Breast epithelium (tissue), 4 donors: ENCODE data around the gene FZD4. TPM values are rescaled to one million over a fixed set of nuclear protein-coding genes. Genes with fewer than 3 reads are reported as not detected.
A peak's percentile ranks its signal among the peaks of the same experiment; 100 is the strongest.
"Not testable (repeated sequence)": the region's sequence is repeated elsewhere in the genome, so short reads cannot be mapped to it uniquely, and the experiment has no call there.

Source experiments
- DNase-seq, 2 donors: peaks; one replicate each; pipeline ENCODE4 v3.0.0-alpha.2; 2019; ENCODE audit warnings: low spot score in 2 of 2
- H3K27ac ChIP-seq, 2 donors: fragments of 200-600 bp; sonication (generic) in 1 of 2; one replicate each; pipeline ENCODE4 v1.5.1; 2016 to 2019; ENCODE audit warnings: mild to moderate bottlenecking in 1 of 2
- H3K27me3 ChIP-seq, 2 donors: fragments of 200-600 bp; sonication (generic) in 1 of 2; one replicate each; pipeline versions ENCODE4 v1.5.1 to v1.6.0; 2017 to 2019; ENCODE audit warnings: control low read depth in 1 of 2, mild to moderate bottlenecking in 1 of 2
- H3K36me3 ChIP-seq: fragments of 200-600 bp; one replicate; pipeline ENCODE4 v1.5.1; 2019
- H3K4me1 ChIP-seq, 2 donors: fragments of 200-600 bp; sonication (generic); one replicate each; pipeline ENCODE4 v1.5.1; 2016 to 2019; ENCODE audit warnings: control low read depth in 1 of 2
- H3K4me3 ChIP-seq, 3 donors: fragments of 200-600 bp; sonication (generic); 1 replicate in 2 of 3; 2 replicates in 1 of 3; pipeline ENCODE4 v1.5.1; 2016 to 2019; ENCODE audit warnings: mild to moderate bottlenecking in 3 of 3, moderate library complexity in 2 of 3
- H3K9me3 ChIP-seq, 2 donors: fragments of 200-600 bp; sonication (generic) in 1 of 2; one replicate each; pipeline ENCODE4 v1.5.1; 2016 to 2019; ENCODE audit warnings: control low read depth in 1 of 2
- CTCF ChIP-seq, 3 donors: fragments of 450-650 bp; IDR thresholded peaks; one replicate each; pipeline ENCODE4 v1.5.1; 2016 to 2017; ENCODE audit warnings: antibody characterized with exemption in 3 of 3, mild to moderate bottlenecking in 3 of 3, moderate library complexity in 3 of 3
- POLR2A ChIP-seq: fragments of 450-650 bp; IDR thresholded peaks from one replicate; pipeline ENCODE4 v1.6.1; 2016; ENCODE audit warnings: antibody characterized with exemption, mild to moderate bottlenecking, moderate library complexity
- POLR2AphosphoS5 ChIP-seq, 3 donors: sonication (generic); formaldehyde crosslinking; IDR thresholded peaks; one replicate each; pipeline ENCODE4 v1.6.1; 2017; ENCODE audit warnings: antibody characterized with exemption in 3 of 3
- intact Hi-C: fragments of 100-400 bp; cut with DNase I; formaldehyde crosslinking; loops from one replicate; pipeline ENCODE4 v1.15.1; 2023; ENCODE audit warnings: low total_unique reads
- total RNA-seq, 3 donors: library from RNA; depleted of rRNA; stranded (reverse); fragments of >200 nt; gene quantifications; one replicate each; pipeline ENCODE4 v1.1.0, GENCODE V29; 2016

Gene FZD4
- total RNA-seq, 3 donors from 2014 or later, result 44.5 to 408 (median 72.8) TPM

GRCh38 chr11:86919557-86920210 is 35.5 kb downstream of the FZD4 start:
- Histone ChIP-seq H3K4me1 (no peaks in the 10 kb centered on the region), H3K27ac (peak overlapping the region; percentile 13 to 48), H3K4me3 (no peak overlapping the region), H3K9me3 (no peaks in the 10 kb centered on the region), H3K27me3 (no peaks in the 10 kb centered on the region), H3K36me3 (no peaks in the 10 kb centered on the region)
- TF ChIP-seq POLR2A (no peak), CTCF (IDR thresholded peaks at IDR 0.05) (peak; percentile 43 to 66 (median 62))
- intact Hi-C loops, result no loop called here
- no peak for DNase-seq

GRCh38 chr11:86918973-86919372 is 36.2 kb downstream of the FZD4 start:
- intact Hi-C loops, result no loop called here
- Histone ChIP-seq H3K27me3 (no peaks in the 10 kb centered on the region), H3K36me3 (no peaks in the 10 kb centered on the region), H3K4me3 (no peak overlapping the region), H3K27ac (peak overlapping the region; percentile 33 to 48), H3K4me1 (no peaks in the 10 kb centered on the region), H3K9me3 (no peaks in the 10 kb centered on the region)
- DNase-seq, result no peak
- TF ChIP-seq POLR2AphosphoS5 (IDR thresholded peaks at IDR 0.05), result no peak
- no peak for TF ChIP-seq CTCF (IDR thresholded peaks at IDR 0.05)
- TF ChIP-seq POLR2A, result no peak

- H3K9me3 ChIP-seq, result no peaks in the 10 kb centered on the region
- H3K27ac ChIP-seq, result peak overlapping the region in 1 of 2 donors; percentile 48
- intact Hi-C loops, result no loop called here
- H3K27me3 ChIP-seq, result no peaks in the 10 kb centered on the region
- no peak overlapping the region for H3K4me3 ChIP-seq
- no peak for DNase-seq
- H3K4me1 ChIP-seq, result no peaks in the 10 kb centered on the region
- no peaks in the 10 kb centered on the region for H3K36me3 ChIP-seq
- no peak for TF ChIP-seq CTCF (IDR thresholded peaks at IDR 0.05)
- TF ChIP-seq POLR2AphosphoS5 (IDR thresholded peaks at IDR 0.05), result no peak
- no peak for TF ChIP-seq POLR2A
Observed at GRCh38 chr11:86918496-86918895, 36.7 kb downstream of the FZD4 start.

GRCh38 chr11:86917589-86917988 is 37.6 kb downstream of the FZD4 start:
- H3K4me3 ChIP-seq, result no peak overlapping the region
- no peaks in the 10 kb centered on the region for H3K4me1 ChIP-seq
- no peak for DNase-seq
- H3K27me3 ChIP-seq, result no peaks in the 10 kb centered on the region
- TF ChIP-seq CTCF (IDR thresholded peaks at IDR 0.05), result no peak
- H3K36me3 ChIP-seq, result no peaks in the 10 kb centered on the region
- H3K27ac ChIP-seq, result peak overlapping the region in 1 of 2 donors; percentile 43
- no peaks in the 10 kb centered on the region for H3K9me3 ChIP-seq
- intact Hi-C loops, result no loop called here

- H3K9me3 ChIP-seq, result no peaks in the 10 kb centered on the region
- H3K4me3 ChIP-seq, result no peak overlapping the region
- H3K36me3 ChIP-seq, result no peaks in the 10 kb centered on the region
- TF ChIP-seq POLR2A, result no peak
- TF ChIP-seq POLR2AphosphoS5 (IDR thresholded peaks at IDR 0.05), result no peak
- TF ChIP-seq CTCF (IDR thresholded peaks at IDR 0.05), result no peak
- H3K27me3 ChIP-seq, result no peaks in the 10 kb centered on the region
- peak overlapping the region; percentile 63 to 77 for H3K27ac ChIP-seq
- intact Hi-C loops, result no loop called here
- no peaks in the 10 kb centered on the region for H3K4me1 ChIP-seq
- no peak for DNase-seq
Observed at GRCh38 chr11:86916330-86916729, 38.9 kb downstream of the FZD4 start.

- intact Hi-C loops, H3K27me3 ChIP-seq, H3K4me3 ChIP-seq, H3K36me3 ChIP-seq, H3K4me1 ChIP-seq, H3K9me3 ChIP-seq, DNase-seq: not testable (repeated sequence)
- peak overlapping the region; percentile 63 to 77 for H3K27ac ChIP-seq
Observed at GRCh38 chr11:86915850-86916249, 39.3 kb downstream of the FZD4 start.
